Measurements from ENCODE around the gene INO80C. TPM values are rescaled to one million over a fixed set of nuclear protein-coding genes. Genes with fewer than 3 reads are reported as not detected.

INO80C gene
- total RNA-seq, 1 donor from 2014 or later, result 30.0 TPM

DNA sequence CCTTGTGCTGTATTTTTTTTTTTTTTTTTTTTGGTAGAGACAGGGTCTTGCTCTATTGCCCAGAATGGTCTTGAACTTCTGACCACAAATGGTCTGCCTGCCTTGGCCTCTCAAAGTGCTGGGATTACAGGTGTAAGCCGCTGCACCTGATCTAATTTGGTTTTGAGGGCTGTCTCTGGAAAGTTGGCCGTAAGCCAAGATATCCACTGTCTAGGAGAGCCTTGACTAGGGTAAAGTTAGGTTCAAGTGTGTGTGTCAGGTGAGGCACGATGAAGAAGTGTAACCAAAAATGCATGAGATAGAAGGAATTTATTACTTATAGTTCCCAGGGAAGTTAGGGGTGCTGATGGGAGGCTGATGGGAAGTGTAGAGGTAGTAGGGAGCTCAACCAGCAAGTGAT lies 46.7 kb downstream of the INO80C start:
- no peak overlapping the region for H3K4me3 Mint-ChIP-seq
- TF ChIP-seq CTCF (IDR thresholded peaks at IDR 0.05; ENCODE audit: unreplicated experiment), result no peak
- H3K4me1 Mint-ChIP-seq, result no peaks in the 10 kb centered on the region
- H3K27ac Mint-ChIP-seq, result no peak overlapping the region
- peaks cover 11% of the 10 kb centered on the region for H3K9me3 Mint-ChIP-seq
- no peaks in the 10 kb centered on the region for H3K36me3 Mint-ChIP-seq
- no peak for DNase-seq (ENCODE audit: low spot score in 2 of 2, unreplicated experiment in 2 of 2)
- H3K27me3 Mint-ChIP-seq (ENCODE audit: low read depth), result no peaks in the 10 kb centered on the region

DNA sequence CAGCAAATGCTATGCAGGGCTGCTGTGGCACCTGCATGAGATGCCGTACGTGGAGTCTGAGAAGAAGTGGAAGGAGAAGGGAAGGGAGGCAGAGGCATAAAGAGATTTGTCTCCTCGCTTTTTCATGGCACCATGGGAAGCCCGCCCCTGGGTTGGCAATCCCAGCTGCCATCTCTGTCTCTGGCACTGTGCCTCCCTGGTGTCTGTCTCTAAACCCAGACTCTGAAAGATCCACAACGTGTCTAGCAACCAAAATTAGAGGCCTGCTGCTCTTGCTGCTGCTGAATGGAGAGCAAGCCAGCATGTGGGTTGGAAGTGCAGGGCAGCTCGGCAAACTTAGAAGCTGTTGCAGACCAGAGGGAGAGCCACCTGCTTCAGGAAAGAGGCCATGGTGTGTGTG lies 53.1 kb downstream of the INO80C start:
- peaks cover 13% of the 10 kb centered on the region for H3K4me1 Mint-ChIP-seq
- TF ChIP-seq CTCF (IDR thresholded peaks at IDR 0.05; ENCODE audit: unreplicated experiment), result no peak
- no peaks in the 10 kb centered on the region for H3K36me3 Mint-ChIP-seq
- DNase-seq (ENCODE audit: low spot score in 2 of 2, unreplicated experiment in 2 of 2), result no peak
- H3K4me3 Mint-ChIP-seq, result no peak overlapping the region
- H3K9me3 Mint-ChIP-seq, result peaks cover 3% of the 10 kb centered on the region
- no peak overlapping the region for H3K27ac Mint-ChIP-seq
- H3K27me3 Mint-ChIP-seq (ENCODE audit: low read depth), result no peaks in the 10 kb centered on the region

DNA sequence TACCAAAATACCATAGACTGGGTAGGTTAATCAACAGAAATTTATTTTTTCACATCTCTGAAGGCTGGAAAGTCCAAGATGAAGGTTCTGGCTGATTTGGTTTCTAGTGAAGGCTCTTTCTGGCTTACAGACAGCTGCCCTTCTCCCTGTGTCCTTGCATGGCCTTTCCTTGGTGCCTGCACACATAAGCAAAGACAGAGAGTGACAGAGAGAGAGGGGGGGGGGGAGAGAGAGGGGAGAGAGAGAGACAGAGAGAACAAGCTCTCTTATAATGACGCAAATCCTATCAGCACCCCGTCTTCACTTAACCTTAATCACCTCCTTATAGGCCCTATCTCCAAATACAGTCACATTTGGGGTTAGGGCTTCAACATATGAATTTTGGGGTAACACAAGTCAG lies 53.9 kb downstream of the INO80C start:
- Mint-ChIP-seq H3K27me3 (ENCODE audit: low read depth) (no peaks in the 10 kb centered on the region), H3K27ac (no peak overlapping the region), H3K9me3 (peaks cover 3% of the 10 kb centered on the region), H3K36me3 (no peaks in the 10 kb centered on the region), H3K4me3 (no peak overlapping the region), H3K4me1 (peaks cover 13% of the 10 kb centered on the region)
- DNase-seq (ENCODE audit: low spot score in 2 of 2, unreplicated experiment in 2 of 2), result no peak
- no peak for TF ChIP-seq CTCF (IDR thresholded peaks at IDR 0.05; ENCODE audit: unreplicated experiment)

- Mint-ChIP-seq H3K4me3 (no peak overlapping the region), H3K27ac (no peak overlapping the region), H3K27me3 (ENCODE audit: low read depth) (no peaks in the 10 kb centered on the region), H3K36me3 (no peaks in the 10 kb centered on the region), H3K4me1 (peaks cover 13% of the 10 kb centered on the region), H3K9me3 (peaks cover 3% of the 10 kb centered on the region)
- DNase-seq (ENCODE audit: low spot score in 2 of 2, unreplicated experiment in 2 of 2), result no peak
- TF ChIP-seq CTCF (IDR thresholded peaks at IDR 0.05; ENCODE audit: unreplicated experiment), result no peak
Observed at GRCh38 chr18:35443434-35443833, 54.3 kb downstream of the INO80C start.

GRCh38 chr18:35442701-35443100 lies 55.1 kb downstream of the INO80C start:
- no peaks in the 10 kb centered on the region for H3K36me3 Mint-ChIP-seq
- H3K4me3 Mint-ChIP-seq, result no peak overlapping the region
- H3K27ac Mint-ChIP-seq, result peak overlapping the region; percentile 27
- peaks cover 13% of the 10 kb centered on the region for H3K4me1 Mint-ChIP-seq
- H3K27me3 Mint-ChIP-seq (ENCODE audit: low read depth), result no peaks in the 10 kb centered on the region
- peaks cover 3% of the 10 kb centered on the region for H3K9me3 Mint-ChIP-seq
- no peak for DNase-seq (ENCODE audit: low spot score in 2 of 2, unreplicated experiment in 2 of 2)
- TF ChIP-seq CTCF (IDR thresholded peaks at IDR 0.05; ENCODE audit: unreplicated experiment), result no peak

Measured in mesothelial cell of epicardium (in vitro differentiated cells).